SW 1271 (cell line): ENCODE measurements around the gene CAPN7.
"Not testable (repeated sequence)": the region's sequence is repeated elsewhere in the genome, so short reads cannot be mapped to it uniquely, and the experiment has no call there.

Experiments
- DNase-seq, 2 experiments: peaks; one replicate each; lab custom pipeline; 2025; lab: John Stamatoyannopoulos, UW

Gene CAPN7

DNA sequence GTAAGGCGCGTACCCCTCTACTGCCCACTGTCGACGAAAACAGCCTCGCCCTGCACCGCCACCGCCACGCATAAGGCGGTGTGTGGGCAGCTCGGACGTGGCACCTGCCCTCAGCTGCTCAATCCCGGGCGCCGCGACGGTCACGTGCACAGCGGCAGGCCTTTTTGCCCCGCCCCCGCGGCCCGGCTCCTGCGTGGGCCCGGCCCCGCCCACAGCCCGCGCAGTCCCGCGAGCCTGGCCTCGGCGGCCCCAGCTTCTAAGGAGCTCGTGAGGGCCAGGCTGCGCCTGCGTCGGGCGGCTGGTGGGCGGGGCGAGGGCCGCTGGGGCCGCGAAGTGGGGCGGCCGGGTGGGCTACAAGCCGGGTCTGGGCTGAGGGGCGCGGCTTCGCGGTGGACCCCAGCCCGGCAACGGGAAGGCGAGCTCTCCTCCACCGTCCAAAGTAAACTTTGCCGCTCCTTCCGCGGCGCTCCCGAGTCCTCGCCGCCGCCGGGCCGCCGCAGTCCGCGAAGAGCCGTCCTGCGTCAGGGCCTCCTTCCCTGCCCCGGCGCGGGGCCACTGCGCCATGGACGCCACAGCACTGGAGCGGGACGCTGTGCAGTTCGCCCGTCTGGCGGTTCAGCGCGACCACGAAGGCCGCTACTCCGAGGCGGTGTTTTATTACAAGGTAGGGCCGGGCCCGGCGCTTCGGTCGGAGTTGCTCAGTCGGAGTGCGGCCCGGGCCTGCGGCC, at the start of gene CAPN7:
TSS of gene CAPN7 (plus strand) at position 313 of the 728 bp plus-strand sequence. CDS start at position 563, 250 bp downstream.
- no peak for DNase-seq

DNA sequence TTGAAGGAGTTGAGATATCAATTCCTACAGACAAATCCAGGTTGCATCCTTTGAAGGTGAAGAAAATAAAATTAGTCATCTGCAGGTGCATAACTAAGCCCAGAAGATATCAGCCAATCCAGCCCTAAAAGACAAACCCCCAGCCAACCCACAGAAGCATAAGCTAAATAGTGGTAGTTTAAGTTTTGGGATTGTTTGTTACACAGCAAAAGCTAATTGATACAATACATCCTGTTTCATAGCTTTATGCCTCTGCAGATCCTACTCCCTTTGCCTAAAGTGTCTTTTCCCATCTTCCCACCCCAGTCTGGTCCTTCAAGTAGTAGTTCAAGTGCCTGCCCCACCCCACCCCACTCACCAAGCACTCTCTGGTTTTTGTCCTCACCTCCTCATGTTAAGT, 48.6 kb upstream of the CAPN7 start:
- DNase-seq, result no peak

DNA sequence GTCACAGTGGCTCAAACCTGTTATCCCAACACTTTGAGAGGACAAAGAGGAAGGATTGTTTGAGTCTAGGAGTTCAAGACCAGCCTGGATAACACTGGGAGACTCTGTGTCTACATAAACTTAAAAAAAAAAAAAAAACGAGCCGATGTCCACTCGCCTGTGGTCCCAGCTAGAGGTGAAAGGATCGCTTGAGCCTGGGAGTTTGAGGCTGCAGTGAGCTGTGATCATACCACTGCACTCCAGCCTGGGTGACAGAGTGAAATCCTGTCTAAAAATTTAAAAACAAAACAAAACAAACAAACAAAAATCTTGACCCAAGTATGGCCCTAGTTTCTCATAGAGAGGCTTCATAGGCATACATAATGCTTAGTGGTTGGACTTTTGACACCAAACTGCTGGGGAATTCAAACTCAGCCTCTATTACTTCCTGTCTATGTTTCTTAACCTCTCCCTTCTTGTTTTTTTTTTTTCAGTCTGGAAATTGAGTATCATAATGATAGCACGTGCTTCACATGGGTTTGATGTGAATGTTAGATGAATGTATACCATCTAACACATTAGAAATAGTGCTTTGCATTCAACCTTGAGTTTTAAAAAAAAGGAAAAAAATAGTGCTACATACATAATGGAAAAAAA, 46.4 kb upstream of the CAPN7 start:
- DNase-seq, result no peak

DNA sequence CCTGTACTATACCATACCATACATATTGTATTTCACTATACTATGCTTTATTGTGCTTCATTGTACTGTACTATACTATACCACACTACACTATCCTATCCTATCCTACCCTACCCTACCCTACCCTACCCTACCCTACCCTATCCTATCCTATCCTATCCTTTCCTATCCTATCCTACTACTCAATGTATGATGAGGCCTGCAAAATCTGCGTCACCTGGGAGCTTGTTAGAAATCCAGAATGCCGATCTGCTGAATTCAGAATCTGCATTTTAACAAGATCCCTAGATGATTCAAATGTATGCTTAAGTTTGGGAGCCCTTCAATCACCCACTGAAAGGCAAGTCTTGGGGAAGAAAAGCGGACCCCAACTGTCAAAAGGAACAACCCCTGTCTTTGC, 45.4 kb upstream of the CAPN7 start:
- DNase-seq, result no peak

DNA sequence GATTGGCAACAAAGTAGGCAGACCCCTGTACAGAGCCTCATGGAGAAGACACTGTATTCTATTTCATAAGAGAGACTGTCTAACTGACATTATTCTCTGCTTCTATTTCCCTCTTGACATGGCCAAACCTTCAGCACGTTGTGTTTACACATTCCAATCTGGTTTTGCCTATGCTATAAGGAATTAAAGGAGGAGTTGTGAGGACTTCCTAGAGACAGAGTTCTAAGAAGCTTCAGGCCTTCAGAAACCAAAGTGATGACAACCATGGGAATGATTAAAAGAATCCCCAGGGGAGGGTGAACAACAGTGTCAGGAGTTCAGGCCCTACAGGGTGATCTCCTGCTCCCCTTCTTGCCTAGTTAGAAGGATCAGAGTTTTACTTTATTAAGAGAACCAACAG, 44.9 kb upstream of the CAPN7 start:
- DNase-seq, result no peak

DNA sequence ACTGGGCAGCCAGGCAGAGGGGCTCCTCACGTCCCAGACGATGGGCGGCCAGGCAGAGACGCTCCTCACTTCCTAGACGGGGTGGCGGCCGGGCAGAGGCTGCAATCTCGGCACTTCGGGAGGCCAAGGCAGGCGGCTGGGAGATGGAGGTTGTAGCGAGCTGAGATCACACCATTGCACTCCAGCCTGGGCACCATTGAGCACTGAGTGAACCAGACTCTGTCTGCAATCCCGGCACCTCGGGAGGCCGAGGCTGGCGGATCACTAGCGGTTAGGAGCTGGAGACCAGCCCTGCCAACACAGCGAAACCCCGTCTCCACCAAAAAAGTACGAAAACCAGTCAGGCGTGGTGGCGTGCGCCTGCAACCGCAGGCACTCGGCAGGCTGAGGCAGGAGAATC, 42.4 kb upstream of the CAPN7 start:
- not testable (repeated sequence) for DNase-seq

DNA sequence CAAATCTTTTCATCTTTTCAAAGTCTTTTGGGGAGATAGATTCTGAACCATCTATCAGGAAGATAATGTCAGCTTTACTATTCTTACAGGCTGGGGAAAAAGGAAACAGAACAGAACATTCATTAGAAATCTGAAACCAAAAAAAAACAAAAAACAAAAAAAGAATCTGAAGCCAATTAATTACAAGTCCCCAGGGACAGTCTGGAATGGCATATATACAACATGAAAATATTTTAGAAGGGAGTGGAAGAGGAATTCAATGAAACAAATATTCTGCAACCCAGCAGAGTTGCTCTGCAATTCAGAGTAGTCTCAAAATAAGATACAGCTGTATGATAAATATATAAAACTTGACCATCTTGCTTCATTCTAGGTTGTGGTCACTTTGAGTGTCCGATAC, 41.7 kb upstream of the CAPN7 start:
- DNase-seq, result no peak

DNA sequence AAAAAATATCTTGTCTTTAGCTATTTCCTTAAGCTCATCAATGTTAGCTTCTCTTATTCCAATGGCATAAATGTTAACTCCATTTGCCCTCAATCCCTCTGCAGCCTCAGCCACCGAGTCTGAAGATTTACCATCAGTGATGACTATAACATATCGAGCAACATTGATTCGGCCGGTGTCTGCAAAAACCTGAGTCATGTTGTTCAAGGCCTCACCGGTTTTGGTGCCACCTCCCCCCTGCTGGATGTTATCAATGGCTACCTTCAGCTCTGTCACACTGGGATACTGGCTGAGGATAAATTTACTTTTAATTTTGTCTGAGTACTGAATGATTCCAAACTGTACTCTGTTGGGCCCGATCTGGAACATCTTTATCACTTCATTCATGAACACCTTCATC, 41.0 kb upstream of the CAPN7 start:
- no peak for DNase-seq

DNA sequence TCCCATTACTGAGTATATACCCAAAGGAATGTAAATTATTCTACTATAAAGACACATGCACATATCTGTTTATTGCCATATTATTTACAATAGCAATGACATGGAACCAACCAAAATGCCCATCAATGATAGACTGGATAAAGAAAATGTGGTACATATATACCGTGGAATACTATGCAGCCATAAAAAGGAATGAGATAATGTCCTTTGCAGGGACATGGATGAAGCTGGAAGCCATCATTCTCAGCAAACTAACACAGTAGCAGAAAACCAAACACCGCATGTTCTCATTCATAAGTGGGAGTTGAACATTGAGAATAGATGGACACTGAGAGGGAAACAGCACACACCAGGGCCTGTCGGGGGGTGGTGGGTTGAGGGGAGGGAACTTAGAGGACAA, 39.7 kb upstream of the CAPN7 start:
- not testable (repeated sequence) for DNase-seq

DNA sequence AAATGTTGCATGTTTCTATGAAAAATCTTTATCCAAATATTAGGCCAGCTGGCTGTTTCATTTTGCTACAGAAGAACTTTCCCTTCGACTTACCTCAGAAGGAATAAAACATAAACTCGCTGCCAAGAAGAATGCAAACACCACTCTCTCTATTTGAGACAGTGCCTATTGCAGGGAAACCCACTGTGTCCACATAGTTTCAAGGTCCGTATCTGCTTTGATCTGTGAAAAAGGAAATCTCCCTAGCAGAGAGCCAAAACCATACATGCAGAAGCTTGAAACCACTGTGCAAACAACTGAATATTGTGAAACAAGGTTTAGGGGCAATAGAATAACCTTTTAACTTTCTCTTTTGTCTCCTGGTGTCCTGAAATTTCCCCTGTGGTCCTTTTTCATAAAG, 35.0 kb upstream of the CAPN7 start:
- no peak for DNase-seq

DNA sequence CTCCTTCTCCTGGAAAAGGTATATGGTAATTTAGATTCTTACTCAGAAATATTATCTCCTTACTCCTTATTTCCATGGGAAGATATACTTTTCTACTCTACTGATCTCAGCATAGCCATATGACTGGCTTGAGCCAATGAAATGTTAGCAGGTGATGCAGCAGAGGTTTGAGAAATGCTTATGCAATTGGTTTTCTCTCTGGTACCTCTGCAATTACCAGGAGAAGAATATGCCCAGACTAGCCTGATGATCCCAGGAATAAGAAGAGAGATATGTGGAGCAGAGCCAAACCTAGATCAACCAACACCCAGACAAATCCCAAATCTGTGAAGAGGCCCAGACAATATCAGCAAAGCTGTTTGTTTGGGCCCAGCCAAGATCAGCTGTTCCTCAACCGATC, 33.2 kb upstream of the CAPN7 start:
- no peak for DNase-seq

DNA sequence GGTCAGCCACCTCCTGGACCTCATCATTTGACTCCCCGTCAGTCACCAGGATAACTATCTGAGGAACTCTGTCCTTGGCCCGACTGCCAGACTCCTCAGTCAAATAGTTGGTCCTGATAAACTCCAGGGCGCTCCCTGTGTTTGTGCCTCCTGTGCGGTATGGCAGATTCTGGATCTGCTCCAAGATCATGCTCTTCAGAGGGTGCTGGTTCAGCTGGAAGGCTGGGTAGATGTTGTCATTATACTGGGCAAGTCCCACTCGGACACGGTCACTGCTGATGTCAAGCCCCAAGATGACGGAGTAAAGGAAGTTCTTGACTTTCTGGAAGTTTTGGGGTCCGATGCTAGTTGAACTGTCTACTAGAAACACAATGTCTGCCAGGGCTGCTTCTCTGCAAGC, 31.1 kb upstream of the CAPN7 start:
- no peak for DNase-seq

DNA sequence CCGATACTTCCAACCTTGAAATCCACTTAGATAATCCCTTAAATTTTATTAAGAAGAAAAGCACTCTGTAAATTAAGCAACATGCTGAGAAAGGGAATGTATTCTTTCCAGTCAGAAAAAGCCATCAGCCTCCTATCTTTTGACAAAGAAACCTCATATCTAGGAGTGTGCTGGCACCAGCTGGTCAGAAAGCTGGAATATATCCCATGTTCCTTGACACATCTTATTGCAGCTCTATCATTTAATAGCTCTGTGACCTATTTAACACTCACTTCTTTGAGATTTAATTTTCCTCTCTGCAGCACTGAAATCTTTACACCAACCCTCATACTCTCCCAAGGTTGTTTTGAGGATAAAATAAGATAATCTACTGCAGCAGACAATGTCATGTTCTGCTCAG, 30.4 kb upstream of the CAPN7 start:
- no peak for DNase-seq

DNA sequence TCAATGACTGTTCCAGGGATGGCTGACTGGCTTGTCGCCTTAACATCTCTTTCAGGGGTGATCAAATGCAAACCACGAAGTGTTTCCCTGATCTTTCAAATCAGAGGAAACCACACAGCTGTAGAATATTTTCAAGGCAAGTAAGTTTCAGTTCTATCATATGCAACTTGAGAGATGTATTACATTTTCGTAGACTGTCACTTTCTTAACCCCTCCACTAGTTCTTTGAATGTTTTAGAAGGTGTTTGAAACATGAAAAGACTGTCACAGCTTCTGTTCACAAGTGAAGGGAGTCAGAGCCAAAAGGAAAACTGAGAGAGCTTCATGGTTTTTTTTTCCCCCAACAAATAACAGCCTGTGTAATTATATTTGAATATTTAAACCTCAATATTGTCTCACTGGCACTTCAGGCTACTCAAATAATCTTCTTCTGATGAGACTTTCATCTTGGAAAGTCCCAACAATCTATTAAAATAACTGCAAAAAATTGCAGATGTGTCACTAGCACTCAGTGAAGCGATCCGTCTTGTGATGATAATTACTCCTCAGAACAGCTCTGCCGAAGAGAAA, 25.9 kb upstream of the CAPN7 start:
- DNase-seq, result no peak

DNA sequence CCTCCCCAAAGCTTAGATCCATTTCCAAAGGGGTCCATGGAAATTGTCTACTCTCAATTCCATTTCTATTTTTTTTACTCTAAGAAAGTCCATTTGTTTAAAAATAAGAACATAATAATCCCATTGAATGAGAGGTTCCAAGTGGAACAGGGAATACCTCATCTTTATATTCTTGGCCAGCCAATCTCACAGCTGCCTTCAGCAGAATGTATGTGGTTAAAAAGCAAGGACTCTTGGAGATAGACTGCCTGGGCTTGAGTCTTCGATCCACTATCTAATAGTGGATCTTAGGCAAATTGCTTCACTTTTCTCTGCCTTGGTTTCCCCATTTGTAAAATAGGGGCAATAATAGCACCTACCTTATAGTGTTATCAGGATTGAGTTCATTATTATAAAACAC, 24.5 kb upstream of the CAPN7 start:
- DNase-seq, result no peak

DNA sequence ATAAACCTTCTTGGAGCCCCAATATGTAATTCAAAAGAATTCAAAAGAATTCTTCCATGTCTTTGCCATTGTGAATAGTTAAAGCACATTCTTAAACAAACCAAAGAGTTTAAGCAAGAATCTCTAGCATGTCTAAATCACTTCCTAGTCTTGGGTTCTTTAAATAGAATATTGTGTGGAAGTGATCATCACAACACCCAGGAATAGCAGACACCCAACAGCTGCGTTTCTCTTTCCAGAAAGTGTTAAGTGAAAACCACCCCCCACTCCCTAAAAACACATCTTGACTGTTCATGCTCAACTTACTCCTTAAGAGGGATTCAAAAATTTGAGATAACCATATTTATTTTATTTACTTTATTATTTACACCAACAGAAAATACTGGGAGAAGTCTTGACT, 24.1 kb upstream of the CAPN7 start:
- DNase-seq, result no peak

DNA sequence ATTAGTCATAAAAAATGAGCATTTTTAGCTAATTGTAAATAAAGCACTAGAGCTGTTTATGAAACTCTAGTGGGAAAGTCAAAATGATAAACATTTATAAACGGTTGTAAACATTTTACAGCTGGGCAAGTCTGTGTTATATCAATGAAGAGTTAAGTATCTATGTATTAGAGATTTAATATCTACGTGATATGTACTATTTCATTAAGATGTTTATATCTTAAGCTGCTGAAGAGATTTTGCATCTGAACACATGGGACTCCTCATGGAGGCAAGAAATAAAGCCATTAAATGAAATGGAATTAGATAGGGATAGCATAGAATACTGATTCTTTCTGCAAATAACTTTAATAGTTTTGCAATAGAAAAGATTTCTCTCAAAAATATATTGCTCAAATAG, 23.0 kb upstream of the CAPN7 start:
- DNase-seq, result no peak

DNA sequence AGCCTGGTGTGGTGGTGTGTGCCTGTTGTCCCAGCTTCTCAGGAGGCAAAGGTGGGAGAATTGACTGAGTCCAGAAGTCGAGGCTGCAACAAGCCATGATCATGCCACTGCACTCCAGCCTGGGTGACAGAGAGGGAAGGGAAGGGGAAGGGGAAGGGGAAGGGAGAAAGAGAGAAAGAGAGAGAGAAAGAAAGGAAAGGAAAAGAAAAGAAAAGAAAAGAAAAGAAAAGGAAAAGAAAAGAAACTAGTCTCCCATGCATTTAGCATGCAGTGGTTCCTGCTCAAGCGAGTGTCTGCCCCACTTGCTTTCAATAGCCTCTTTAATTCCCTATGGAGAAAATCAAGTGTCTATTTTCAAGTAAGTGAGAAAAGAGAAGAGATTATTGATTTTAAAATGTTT, 20.6 kb upstream of the CAPN7 start:
- DNase-seq, result no peak

DNA sequence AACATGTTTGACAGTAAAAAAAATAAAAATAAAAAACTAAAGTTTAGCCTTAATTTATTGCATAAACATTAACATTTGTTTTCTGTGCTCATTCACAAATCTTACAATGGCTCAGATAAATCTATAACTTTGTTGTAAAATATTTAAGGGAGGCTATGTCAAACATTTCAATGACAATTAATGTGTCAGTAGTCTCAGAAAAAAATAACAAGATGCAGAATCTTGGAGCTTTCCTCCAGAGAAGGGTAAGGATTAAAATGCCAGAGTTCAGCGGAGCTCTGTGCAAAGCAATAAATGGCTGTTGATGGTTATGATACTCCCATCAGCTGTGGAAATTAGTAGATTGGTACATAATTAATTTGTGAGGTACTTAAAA, 20.0 kb upstream of the CAPN7 start:
- DNase-seq, result no peak

DNA sequence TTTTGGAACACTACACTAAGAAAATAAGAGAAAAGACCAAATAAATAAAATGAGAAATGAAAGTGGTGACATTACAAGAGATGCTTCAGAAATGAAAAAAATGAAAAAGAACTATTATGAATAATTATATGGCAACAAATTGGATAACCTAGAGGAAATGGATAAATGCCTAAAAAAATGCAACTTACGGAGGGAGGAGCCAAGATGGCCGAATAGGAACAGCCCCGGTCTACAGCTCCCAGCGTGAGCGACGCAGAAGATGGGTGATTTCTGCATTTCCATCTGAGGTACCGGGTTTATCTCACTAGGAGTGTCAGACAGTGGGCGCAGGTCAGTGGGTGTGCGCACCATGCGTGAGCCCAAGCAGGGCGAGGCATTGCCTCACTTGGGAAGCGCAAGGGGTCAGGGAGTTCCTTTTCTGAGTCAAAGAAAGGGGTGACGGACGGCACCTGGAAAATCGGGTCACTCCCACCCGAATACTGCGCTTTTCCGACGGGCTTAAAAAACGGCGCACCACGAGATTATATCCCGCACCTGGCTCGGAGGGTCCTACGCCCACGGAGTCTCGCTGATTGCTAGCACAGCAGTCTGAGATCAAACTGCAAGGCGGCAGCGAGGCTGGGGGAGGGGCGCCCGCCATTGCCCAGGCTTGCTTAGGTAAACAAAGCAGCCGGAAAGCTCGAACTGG, 19.4 kb upstream of the CAPN7 start:
- not testable (repeated sequence) for DNase-seq

DNA sequence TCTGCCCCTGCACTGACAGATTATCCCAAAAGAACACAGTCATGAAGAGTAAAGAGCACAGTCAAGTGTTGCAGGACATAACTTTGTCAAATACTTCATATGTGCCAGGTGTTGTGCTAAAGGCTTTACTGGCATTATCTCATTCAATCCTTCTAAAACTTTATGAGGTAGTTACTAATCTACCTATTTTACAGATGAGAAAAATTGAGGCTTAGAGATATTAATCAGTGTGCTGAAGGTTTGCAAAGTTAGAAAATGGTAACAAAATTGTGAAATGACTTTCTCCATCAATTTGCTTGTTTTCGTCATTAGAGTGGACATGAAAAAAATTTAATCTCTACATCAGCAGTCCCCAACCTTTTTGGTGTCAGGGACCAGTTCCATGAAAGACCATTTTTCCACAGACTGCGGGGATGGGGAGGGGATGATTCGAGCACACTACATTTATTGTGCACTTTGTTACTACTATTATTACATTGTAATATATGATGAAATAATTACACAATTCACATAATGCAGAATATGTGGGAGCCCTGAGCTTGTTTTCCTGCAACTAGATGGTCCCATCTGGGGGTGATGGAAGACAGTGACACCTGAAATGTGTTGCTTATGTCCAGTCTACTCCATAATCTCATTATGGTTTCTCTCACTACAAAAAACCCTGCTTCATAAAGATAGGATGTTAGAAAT, 8.6 kb upstream of the CAPN7 start:
- no peak for DNase-seq

DNA sequence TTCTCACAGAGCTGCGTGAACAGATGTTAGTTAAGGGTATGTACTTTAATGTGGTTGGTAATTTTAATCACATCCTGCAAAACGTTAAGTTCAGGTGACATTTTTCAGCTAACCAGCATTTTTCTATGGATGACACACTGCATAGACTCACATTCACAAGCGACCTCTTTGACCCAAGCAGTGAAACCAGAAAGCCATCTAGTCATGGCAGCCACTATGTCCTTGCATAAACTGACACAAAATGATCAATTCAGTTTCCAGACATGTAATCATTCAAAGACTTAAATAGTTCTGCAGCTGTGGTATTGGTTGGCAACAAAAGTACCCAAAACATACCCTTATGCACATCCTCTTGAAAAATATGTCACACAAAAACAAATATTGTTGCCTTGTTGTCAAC, 7.4 kb upstream of the CAPN7 start:
- no peak for DNase-seq
